VCaP (cell line): Measurements from ENCODE around the gene VSTM4.

Experiments
- H3K27ac ChIP-seq: fragments of 450-650 bp; 2 replicates; pipeline ENCODE4 v1.5.1; 2017
- TF ChIP-seq, protein P1 (sequence below): fragments of 450-650 bp; conservative IDR thresholded peaks from 2 replicates; pipeline ENCODE4 v1.5.1; 2017; ENCODE audit warnings: mild to moderate bottlenecking, moderate library complexity

VSTM4 gene

DNA sequence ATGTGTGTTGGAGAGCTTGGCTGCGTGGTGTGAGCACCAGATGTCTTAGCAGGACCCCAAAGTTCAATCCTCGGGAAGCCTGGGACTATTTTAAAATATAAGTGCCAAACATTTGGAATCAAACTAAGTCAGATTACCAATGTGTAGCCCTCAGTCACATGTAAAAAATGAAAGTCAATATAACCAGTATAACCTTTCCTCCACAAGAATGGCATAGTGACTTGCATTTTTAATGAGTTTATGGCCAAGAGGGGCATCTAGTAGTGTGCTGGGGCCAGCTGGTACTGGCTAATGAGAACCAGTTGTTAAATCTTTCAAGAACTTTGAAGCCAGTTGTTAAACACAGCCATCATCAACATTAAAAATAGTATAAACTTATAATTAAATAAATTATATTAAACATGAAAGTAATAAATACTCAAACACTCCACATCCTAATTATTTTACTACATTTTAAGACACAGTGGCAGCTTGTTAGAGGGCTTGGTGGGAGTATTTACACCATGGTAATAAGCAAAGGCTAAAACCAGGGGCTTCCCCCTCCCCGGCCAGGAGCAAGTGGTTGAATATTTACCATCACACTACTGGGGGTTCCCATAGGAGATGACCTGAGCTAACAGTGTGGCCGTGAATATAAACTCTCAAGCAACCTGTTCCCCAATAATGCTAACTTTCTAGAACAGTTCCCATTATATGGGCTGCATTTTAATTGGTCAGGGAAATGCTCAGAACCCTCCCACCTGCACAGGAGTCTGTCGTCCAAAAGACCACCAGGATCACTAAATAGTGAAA is 26.4 kb upstream of the VSTM4 start:
- no peak overlapping the region for H3K27ac ChIP-seq
- TF ChIP-seq, protein P1, sequence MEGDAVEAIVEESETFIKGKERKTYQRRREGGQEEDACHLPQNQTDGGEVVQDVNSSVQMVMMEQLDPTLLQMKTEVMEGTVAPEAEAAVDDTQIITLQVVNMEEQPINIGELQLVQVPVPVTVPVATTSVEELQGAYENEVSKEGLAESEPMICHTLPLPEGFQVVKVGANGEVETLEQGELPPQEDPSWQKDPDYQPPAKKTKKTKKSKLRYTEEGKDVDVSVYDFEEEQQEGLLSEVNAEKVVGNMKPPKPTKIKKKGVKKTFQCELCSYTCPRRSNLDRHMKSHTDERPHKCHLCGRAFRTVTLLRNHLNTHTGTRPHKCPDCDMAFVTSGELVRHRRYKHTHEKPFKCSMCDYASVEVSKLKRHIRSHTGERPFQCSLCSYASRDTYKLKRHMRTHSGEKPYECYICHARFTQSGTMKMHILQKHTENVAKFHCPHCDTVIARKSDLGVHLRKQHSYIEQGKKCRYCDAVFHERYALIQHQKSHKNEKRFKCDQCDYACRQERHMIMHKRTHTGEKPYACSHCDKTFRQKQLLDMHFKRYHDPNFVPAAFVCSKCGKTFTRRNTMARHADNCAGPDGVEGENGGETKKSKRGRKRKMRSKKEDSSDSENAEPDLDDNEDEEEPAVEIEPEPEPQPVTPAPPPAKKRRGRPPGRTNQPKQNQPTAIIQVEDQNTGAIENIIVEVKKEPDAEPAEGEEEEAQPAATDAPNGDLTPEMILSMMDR, result no peak

DNA sequence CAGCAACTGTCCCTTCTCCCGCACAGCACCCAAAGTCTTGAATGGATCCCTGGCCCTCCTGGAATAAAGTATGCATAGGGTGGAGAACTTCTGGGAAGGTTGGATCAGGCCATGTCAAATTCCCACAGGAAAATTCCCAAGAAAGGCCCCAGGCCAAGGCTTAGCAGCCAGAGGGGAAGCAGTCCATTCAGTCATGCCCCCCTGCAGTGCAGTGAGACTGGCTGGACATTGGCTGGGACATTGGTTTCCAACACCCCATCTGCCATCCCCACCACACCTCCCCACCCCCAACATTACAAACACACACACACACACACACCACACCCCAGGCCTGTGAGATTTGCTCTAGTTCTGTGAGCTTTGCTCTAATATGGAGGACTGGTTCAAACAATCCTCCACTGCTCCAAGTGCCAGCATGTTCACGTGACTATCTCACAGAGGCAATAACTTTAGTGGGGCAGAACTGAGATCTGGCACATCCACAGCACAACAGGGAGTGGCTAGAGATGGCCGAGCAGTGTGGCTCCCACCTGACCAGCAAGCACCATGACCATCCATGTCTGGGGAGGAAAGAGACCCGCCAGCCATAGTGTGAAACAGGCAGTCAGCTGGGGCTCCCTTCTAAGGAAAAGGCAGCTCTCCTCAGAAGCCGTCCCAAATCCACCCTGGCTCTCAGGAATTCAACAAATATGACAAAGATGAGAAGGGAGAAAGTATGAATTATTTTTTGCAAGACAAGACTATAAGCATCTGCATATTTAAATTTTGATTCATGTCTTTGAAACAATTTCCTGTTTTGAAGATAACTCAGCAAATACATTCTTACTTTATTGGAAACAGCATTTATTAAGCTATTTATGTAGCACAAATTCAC is 25.2 kb upstream of the VSTM4 start:
- H3K27ac ChIP-seq, result no peak overlapping the region
- TF ChIP-seq, protein P1, result no peak

DNA sequence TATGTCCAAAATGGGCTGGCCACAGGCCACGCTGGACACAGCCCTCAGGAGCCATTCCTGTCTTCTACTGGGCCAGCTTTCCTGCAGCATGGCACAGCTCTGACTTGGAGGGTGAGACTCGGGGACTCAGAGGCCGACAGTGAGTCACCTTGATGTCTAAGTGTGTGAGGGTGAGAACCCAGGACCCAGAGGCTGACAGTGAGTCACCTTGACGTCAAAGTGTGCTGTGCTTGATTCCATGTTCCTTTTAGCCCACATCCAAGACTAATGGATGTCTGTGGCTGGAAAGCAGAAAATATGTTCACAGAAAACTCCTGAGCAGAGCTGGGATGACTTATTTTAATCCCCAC is 24.5 kb upstream of the VSTM4 start:
- TF ChIP-seq, protein P1, result no peak
- no peak overlapping the region for H3K27ac ChIP-seq

DNA sequence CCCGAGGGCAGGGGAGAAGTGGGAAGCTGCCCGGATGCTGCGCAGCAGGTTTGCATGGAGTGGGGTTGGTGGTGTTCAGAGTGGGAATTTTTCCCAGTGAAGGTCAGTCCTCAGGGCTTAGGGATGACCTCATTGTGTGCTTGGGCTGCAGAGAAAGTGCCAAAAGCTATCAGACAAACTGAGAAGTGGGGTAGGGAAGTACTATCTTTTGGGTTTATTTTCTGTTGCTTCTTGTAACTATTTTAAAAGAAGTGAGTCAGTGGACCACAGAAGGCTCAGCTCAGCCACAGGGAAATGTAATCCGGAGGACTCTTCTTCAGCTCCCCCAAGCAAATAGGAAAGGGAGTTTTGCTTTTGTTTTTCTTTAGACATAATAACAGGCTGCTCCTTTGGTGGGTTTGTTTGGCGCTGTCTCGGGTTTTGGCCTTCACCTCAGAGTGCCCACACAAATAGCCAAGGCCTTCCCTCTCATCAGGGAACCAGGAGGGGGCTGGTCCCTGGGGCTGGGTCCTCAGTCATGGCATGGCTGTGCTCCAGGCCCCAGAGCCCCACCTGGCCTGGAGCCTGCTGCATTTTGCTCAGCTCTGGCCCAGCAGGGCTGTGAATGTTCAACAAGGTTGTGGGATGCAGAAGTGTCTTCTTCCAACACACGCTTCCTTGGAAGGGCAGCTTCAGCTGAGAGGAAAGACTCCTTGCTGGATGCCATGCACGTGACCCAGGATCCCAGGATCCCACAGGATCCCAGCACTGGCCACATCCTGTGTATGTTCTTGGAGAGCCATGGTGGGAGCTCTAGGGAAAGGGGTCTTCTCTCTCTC is 23.9 kb upstream of the VSTM4 start:
- TF ChIP-seq, protein P1, result no peak
- no peak overlapping the region for H3K27ac ChIP-seq

DNA sequence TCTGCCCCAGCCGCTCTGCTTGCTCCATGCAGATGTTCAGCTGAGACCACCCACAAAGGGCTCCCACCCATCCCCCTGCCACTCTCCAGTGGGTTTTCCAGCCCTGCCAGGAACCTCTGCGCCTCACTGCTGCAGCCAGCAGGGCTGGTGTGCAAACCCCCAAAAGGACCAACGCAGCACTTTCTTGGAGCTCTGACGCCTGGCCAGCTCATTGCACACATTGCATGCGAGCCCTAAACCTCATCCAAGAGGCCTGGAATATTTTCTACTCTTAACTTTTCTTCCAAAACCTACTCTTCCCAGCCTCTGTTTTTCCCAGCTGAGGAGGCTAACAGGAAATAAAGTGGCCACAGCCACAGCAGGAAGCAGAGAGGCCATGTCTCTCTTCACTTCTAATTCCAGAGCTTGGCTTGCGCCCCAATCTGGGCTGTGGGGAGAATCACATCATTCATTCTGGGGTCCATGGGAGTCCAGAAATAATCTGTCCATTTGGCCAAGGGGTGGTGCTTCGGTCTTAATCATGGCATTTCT is 23.1 kb upstream of the VSTM4 start:
- TF ChIP-seq, protein P1, result no peak
- H3K27ac ChIP-seq, result no peak overlapping the region

DNA sequence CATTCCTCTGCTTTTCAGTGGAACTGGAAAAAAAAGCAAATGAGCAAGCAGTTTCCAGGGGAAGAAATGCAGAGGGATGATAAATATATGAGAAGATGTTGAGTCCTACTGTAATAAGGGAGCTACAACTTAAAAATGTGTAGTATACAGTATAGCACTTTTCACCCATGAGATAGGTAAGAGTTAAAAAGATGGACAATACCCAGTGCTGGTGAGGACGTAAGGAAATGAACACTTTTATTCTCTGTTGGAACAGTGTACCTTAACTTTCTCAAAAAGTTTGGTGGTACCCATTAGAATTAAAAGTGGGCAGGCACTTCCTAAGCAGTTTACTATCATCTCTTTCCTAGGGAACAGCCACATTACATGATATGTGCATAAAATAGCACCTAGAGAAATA is 21.2 kb upstream of the VSTM4 start:
- no peak overlapping the region for H3K27ac ChIP-seq
- TF ChIP-seq, protein P1, result no peak
